ENCODE results near the gene ARF3. TPM values are rescaled to one million over a fixed set of nuclear protein-coding genes. Genes with fewer than 3 reads are reported as not detected.

Gene ARF3
- total and polyA plus RNA-seq, 2 of the 13 experiments (the other 11 are each of a cell fraction or from before 2014, with no cell fraction given), result 53.8 to 57.9 TPM

DNA sequence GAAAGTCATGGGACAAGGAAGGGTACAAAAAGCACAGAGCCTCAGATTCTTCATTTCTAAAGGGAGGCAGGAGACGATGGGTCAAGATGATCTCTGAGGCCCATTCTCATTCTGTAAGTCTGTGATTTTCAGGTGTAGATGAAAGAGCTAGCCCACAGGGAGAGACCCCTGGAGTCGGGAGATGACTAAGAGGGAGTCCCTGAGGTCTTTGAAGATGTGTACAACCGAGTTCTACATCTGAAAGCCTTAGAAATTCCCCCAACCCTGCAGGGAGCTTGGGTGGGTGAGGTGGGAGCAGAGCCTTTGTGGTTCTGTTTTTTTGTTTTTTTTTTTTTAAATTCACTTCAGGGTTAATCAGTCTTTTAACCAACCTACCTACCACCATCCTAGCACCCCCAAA is 11.2 kb upstream of the ARF3 start:
- Histone ChIP-seq H3K9ac (ENCODE audit: insufficient read depth, low read depth, low read length) (no peak overlapping the region), H3K4me1 (ENCODE audit: insufficient read depth, low read length) (peaks cover 38% of the 10 kb centered on the region), H4K20me1 (ENCODE audit: insufficient read depth, low read length) (peaks cover 6% of the 10 kb centered on the region; the same call in 1 of the 2 replicates), H3K27me3 (ENCODE audit: control insufficient read depth in 1 of 2, insufficient read depth in 2 of 2, low read length in 2 of 2) (peaks cover 24 to 83% of the 10 kb centered on the region in 2 experiments), H2AFZ (ENCODE audit: low read length) (no peak overlapping the region), H3K79me2 (ENCODE audit: insufficient read depth, low read length) (no peaks in the 10 kb centered on the region), H3K9me3 (ENCODE audit: low read length) (no peaks in the 10 kb centered on the region), H3K4me3 (replicated peaks in 1 of 3; ENCODE audit: insufficient read depth in 1 of 3, low read depth in 2 of 3, low read length in 3 of 3) (no peak overlapping the region), H3K36me3 (replicated peaks in 1 of 2; ENCODE audit: control insufficient read depth in 1 of 2, insufficient read depth in 2 of 2, low read length in 2 of 2) (no peaks in the 10 kb centered on the region), H3K27ac (ENCODE audit: extremely low read length, insufficient read depth, low read length) (no peak overlapping the region), H3K4me2 (ENCODE audit: low read depth, low read length) (no peak overlapping the region)
- intact Hi-C loops (cut with micrococcal nuclease; ENCODE audit: unreplicated experiment), result no loop called here
- CTCF ChIA-PET (ENCODE audit: low intra/inter-chr PET ratio, low total read pairs), result no interaction called here
- no peak for DNase-seq (ENCODE audit: low spot score)
- ATAC-seq, result no peak
- TF ChIP-seq ARNT2 (CRISPR knock-in tag; IDR thresholded peaks at IDR 0.05; ENCODE audit: low read depth), result no peak
- TF ChIP-seq, protein P1, sequence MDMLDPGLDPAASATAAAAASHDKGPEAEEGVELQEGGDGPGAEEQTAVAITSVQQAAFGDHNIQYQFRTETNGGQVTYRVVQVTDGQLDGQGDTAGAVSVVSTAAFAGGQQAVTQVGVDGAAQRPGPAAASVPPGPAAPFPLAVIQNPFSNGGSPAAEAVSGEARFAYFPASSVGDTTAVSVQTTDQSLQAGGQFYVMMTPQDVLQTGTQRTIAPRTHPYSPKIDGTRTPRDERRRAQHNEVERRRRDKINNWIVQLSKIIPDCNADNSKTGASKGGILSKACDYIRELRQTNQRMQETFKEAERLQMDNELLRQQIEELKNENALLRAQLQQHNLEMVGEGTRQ (IDR thresholded peaks at IDR 0.05; ENCODE audit: low read depth, low read length), result no peak
- TF ChIP-seq, protein P1 (CRISPR knock-in tag; IDR thresholded peaks at IDR 0.05; ENCODE audit: borderline replicate concordance), result no peak
- TF ChIP-seq, protein P2, sequence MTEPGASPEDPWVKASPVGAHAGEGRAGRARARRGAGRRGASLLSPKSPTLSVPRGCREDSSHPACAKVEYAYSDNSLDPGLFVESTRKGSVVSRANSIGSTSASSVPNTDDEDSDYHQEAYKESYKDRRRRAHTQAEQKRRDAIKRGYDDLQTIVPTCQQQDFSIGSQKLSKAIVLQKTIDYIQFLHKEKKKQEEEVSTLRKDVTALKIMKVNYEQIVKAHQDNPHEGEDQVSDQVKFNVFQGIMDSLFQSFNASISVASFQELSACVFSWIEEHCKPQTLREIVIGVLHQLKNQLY (CRISPR knock-in tag; IDR thresholded peaks at IDR 0.05), result no peak
- TF ChIP-seq ZSCAN9 (CRISPR knock-in tag; IDR thresholded peaks at IDR 0.05; ENCODE audit: borderline replicate concordance), result no peak
- no peak for TF ChIP-seq ZNF670 (CRISPR knock-in tag; IDR thresholded peaks at IDR 0.05; ENCODE audit: borderline replicate concordance)
- no peak for TF ChIP-seq NFE2 (CRISPR knock-in tag; IDR thresholded peaks at IDR 0.05)
- no peak for FAIRE-seq
- WGBS (ENCODE audit: low lambda C conversion rate), result 11% methylated on average over 3 of the region's 3 CpGs
- POLR2A ChIA-PET, result interaction anchor here (1.0 to 1.6 kb wide), 2 partner anchors 11 kb away, joined by 4 to 7 read pairs; partner anchors contain the start of gene ARF3
- BruUV-seq (replicated peaks), result no TSS peak
- in situ Hi-C loops (cut with HindIII; ENCODE audit: extremely low pct_ligation_motif_present, low pct_unique_long_range_greater_than_20kb), result no loop called here

Data from HepG2 (cell line).